HG03575 (cell line): ENCODE data around the gene RWDD4.
"Not testable (repeated sequence)": the region's sequence is repeated elsewhere in the genome, so short reads cannot be mapped to it uniquely, and the experiment has no call there.

Experiments used
- ATAC-seq: cut with Tn5 transposase; IDR thresholded peaks from one replicate; pipeline ENCODE4 v1.9.1; 2021; ENCODE audit not compliant: unreplicated experiment, insufficient number of reproducible peaks, low FRiP score; ENCODE audit errors: extremely low read depth

RWDD4 gene

DNA sequence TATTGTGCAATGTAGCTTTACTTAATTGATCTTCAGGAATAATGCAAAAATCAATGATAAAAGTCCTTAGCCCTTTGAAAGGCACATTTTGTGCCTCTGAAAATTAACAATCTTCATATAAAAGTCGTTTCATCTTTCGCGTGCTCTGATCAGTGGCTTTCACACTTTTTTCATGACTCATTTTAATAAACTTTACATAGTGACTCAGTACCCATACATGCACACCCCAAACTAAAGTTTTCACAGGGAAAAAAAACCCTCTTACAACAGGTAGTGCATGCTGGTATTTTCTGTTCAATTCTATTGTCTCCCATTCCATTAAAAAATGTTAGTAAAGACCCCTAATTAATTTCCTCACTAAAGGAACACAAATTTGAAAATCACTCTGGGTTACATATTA, 21.5 kb downstream of the RWDD4 start:
- no peak for ATAC-seq

DNA sequence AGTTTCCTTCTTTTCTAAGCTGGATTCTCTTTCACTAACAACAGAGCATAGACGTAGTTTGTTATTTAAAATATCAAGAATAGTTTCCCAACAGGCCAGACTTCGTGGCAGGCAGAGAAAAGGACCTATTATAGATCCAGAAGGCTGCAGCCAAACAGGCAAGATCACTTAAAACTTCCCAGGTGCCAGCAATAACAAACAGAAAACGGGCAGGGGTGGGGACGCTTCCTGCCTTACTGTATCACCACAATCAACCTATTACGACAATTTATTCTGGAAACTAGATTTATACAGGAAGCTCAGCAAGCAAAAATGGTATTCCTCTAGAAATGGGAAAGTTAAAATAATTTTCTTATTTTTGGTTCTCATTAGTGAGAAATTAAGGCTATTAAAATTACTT, 22.1 kb downstream of the RWDD4 start:
- ATAC-seq: no peak

DNA sequence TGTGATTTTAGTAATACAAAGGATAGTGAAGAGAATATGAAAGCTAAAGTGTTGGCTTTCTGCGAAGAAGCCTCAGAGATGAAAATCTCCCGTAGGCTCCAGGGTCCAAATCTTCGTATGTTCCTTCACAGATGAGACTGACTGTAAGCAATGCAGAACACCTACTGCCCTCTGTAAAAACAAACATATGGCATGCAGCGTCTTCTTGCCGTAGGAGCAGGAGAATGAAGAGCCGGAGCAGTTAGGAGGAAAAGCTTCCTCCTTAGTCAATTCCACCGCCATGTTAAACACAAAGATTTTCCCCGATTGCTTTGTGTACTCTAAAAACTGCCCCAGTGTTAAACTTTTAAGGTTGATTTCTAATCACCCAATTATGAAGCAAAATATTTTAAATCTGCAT, 22.5 kb downstream of the RWDD4 start:
- ATAC-seq: no peak

DNA sequence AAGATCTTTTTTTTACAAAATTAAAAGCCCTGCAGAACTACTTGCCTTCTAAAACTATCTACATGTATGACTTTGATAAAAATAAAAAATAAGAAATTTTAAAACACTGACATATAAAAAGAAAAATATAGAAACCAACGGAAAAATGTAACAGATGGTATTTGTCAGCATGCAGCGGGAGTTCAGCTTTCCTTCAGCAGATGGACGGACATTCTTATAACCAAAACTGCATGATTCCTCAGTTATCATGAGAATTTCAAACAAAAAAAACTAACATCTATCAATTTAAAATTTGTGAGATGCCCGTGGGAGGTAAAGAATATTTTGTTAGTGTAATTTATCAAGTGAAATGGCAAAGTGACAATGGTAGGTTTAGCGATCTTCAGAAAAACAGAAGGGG, 23.2 kb downstream of the RWDD4 start:
- no peak for ATAC-seq

DNA sequence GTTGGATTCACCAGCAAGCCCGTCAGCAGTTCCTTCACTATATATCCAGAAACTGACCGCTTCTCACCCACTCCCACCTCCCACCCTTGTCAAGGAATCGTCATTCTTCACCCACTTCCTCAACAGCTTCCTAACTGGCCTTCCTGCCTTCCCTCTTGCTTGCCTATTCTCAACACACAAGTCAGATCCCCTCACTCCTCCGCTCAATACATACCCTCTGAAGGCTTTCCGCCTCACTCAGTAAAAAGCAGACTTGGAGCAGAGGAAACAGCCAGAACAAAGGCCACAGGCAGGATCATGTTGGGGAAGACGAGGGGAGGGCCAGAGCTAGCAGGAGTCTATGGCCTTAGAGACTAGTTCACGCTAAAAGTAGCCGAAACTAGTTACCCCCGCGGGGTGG, 23.7 kb downstream of the RWDD4 start:
- no peak for ATAC-seq

DNA sequence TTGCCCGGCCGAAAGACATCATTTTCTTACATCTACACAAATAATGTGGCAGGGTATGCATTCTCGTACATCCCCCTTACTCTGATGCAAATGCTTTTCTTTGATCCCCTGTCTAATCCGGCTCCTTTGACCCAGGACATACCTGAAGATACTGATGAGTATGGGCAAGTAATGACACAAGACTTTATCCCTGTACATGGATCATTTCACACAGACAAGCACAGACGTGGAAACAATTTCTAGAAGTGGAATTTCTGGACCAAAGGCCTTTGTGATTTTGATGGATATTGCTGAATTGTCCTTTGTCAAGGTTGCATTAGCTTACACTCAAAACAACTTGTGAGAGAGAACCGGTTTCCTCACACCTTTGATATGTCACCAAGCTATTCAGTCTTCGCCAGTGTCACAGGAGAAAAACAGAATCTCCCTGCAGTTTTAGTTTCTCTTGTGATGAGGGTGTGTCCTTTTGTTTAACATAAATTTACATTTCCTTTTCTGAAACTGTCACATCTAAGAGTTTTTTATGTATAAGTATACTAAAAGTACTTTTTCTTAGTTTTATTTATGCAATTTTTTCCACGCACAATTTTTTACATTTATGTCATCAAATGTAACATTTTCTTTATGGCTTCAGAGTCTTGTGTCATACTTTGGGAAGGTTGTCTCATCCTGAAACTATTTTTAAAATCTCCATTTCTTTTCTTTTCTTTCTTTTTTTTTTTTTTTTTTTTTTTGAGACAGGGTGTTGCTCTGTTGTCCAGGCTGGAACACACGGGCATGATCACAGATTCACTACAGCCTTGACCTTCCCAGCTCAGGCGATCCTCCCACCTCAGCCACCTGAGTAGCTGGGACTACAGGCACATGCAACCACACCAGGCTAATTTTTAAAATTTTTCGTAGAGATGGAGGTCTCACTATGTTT, 25.2 kb downstream of the RWDD4 start:
- no peak for ATAC-seq

DNA sequence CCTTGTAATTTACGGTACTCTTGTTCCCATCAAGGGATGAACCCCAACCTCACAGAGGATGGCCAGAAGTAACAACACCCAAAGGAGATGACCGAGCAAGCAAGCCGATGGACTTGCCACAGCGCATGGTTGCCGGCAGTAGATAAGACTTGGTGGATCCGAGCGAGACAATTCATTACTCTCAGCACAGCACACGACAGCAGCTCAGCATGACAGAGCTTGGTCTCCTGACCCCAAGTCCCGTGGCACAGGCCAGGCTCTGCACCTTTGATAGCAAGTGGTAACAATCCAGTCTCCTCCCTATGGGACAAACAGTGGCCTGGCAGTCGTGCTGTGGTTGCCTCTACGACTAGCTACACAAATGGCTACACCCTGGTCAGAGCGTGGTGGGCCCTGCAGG, 26.3 kb downstream of the RWDD4 start:
- no peak for ATAC-seq

DNA sequence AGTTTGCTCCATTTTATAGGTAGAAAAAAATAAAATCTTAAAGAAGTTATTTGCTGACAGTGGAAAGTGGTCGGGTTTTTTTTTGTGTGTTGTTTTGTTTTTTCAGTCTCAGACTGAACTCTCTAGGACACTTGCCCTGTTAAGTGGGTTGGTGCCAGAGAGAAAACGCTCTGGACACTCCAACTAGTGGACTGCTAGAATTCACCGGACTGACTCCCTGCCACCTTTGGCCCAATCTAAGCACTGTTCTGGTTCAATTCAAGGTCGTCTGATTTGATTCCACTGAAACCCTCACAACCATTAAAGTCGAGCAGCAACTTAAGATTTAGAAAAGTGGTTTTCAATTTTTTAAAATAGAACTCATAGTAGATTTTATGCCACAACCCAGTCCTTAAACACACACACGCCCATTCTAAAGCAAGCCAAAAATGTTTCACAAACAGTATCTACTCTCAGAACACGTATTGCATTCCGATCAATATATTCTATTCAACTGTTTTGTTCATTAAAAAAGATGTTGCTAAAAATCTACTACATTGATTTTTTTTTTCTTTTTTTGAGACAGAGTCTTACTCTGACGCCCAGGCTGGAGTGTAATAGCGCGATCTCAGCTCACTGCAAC, 27.3 kb downstream of the RWDD4 start:
- ATAC-seq: no peak

DNA sequence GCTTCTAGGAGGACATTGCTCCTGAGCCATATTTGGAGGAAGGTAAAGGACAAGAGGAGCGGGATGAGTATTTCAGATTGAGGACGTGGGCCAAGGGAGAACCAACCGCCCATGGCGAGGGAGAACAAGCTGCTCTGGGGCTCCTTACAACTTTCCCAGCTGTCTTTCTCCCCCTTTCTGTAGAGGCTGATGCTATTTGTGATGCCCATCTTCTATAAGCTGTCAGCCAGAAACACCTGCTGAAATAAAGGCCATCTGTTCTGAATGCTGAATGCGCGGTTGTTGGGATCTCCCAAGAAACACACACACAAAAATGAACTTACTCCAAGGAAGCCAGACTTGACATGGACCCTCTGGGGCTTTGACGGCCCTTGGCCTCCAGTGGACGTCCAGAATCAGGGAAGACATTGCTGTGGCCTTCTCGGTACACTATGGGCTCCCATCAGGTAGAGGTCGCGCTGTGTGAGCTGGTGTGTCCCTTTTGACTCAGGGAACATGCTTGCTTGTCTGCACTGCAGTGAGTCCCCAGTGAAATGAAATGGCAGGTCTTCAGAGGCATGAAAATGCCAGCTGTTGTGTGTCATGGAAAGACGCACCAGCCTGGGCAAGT, 30.9 kb downstream of the RWDD4 start:
- no peak for ATAC-seq

DNA sequence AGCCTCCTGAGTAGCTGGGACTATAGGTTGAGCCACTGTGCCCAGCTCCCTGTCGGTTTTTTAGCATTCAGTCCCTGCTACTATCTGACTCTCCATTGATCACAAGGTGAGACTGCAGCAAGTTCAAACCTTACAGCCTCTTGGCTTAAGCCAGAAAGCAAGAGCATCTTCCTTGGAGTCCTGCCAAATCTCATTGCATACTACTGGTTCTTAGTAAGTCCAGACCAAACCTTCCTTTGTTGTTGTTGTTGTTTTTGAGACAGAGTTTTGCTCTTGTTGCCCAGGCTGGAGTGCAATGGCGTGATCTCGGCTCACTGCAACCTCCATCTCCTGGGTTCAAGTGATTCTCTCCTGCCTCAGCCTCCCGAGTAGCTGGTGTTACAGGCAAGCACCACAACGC, 31.7 kb downstream of the RWDD4 start:
- not testable (repeated sequence) for ATAC-seq

DNA sequence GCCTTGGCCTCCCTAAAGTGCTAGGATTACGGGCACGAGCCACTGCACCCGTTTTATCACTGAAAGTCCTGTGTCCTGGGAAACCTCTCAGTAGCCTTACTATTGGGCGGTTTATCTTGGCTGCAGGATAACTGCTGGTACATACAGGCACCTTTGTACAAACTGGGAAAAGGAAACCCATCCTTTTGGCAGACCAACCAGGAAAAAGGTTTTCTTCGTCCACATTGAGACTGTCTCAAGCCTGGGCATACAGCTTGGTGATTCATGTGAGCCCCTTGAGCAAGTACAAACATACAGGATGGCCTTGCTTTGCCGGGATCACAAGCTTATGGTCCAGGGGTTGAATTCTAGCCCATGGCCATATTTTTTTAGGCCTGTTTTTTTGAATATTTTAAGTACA, 32.8 kb downstream of the RWDD4 start:
- no peak for ATAC-seq

DNA sequence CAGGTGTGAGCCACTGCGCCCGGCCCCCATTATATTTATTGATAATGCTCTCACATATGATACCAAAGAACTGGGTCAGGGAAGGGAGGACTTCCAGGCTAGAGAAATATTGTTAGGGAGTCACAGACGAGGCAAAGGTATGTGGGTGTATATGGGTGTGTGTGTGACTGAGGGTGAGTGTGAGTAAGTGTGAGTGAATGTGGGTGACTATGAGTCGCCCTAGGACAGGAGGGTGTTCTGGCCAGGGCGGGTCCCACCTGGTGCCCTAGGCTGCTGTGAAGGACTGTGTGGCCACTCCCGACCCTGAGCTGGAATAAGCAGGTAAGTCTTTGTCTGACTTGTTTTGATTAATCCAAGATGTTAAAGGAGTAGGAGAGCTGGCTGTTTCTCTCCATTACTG, 34.4 kb downstream of the RWDD4 start:
- no peak for ATAC-seq

DNA sequence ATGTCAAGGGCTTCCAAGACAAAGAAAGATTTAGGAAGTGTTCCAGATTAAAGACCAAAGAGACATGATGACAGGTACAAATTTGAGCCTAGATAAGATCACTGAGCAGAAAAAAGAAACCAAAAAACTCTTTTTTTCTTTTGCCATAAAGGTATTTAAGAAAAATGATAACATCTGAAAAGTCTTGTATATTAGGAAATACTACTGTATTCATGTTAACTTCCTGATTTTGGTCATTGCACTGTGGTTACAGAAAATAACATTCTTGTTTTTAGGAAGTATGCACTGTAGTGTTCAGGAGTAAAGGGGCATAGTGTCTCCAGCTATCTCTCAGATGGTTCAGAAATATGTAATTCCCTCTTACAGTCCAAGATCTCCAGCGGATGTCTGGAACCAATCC, 37.1 kb downstream of the RWDD4 start:
- no peak for ATAC-seq

DNA sequence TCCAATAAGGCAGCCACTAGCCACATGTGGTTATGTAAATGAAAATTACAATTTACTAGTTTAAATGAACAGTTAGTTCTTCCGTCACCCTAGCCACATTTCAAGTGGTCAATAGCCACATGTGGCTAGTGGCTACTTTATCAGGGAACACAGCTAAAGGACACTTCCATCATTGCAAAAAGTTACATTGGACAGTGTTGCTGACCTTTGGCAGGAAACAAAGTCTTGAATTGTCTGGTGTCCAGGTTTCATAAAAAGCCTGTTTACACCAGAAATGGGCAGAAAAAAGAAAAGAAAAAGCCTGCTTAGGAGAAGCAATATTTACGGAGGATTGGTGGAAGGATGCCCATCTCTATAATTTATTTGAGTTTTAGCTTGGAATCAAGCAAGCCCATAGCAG, 38.6 kb downstream of the RWDD4 start:
- no peak for ATAC-seq

DNA sequence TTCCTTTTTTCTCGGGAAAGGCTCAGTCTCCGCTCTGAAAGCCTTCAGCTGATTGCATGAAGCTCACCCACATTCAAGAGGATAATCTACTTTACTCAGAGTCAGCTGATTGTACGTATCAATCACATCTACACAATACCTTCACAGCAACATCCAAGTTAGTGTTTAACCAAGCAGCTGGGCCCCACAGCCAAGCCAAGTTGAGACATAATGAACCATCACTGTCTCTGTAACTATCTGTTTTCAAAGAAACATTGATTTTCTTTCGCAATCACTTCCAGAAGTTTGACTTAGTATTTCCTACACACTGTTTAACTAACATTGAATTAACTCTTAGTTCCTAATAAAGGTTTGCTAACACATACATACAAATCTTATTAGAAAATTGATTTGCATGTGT, 40.3 kb downstream of the RWDD4 start:
- ATAC-seq: no peak

DNA sequence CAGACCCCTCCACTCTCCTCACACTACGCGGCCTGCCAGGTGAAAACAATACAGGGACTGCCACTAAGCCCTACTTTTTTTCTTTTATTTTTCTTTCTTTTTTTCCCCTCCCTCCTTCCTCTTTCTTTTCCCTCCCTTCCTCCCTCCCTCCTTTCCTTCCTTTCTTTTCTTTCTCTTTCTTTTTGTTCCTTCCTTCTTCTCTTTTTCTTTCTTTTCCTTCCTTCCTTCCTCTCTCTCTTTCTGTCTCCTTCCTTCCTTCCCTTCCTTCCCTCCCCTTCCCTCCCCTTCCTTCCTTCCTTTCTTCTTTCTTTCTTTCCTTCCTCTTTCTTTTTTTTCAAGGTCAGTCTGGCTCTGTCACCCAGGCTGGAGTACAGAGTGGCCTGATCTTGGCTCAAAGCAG, 41.9 kb downstream of the RWDD4 start:
- no peak for ATAC-seq

DNA sequence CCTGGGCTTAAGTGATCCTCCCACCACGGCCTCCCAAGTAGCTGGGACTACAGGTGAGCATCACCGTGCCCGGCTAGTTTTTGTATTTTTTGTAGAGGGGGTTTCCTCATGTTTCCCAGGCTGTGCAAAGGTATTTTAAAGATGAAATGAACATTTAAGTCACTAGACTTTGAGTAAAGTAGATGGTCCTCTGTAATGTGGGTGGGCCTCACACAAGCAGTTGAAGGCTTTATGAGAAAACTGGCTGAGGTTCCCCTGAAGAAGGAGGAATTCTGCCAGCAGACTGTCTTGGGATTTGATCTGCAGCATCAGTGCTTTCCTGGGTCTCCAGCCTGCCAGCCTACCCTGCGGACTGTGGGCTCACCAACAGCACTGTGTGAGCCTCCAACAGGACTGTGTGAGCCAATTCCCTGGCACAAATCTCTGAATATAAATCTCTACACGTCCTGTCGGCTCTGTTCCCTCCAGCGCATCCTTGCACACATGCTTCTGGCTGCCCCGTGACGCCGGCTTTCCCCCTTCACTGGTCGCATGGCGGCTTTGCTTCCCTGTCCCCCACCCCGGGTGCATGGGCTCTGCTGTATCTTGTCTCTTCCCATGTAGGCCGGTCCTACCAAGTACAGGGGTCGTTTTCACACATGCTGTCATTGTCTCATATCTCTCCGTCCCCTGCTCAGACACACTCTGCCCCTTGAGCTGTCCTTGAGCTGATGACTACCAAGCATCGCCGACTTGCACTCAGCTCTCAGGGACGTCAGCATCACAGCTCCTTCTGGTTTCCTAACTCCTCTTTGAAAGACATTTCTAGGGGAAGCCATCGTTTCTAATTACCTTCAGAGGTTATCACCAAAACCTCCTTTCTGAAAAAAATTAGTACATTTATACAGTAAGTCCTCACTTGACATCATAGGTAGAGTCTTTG, 46.4 kb downstream of the RWDD4 start:
- no peak for ATAC-seq

DNA sequence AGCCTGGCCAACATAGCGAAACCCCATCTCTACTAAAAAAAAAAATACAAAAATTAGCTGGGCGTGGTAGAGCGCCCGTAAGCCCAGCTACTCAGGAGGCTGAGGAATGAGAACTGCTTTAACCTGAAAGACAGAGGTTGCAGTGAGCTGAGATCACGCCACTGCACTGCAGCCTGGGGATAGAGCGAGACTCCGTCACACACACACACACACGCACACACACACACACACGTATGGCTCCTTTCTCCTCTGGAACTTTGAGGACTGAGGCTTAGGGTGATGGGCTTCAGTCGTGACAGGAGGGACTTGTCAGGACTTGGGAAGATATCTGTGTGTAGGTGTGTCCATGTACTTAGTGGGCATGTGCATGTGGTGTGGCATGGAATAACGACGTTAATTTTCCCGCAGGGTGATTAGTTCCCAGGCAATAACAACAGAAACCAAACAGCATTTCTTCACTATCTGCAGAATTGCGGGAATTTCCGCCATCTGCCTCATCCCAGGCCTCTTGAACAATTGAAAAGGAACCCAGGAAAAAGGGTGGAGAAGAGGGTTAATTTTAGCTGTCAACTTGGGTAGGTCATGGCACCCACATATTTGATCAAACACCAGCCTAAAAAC, 47.7 kb downstream of the RWDD4 start:
- ATAC-seq: no peak

DNA sequence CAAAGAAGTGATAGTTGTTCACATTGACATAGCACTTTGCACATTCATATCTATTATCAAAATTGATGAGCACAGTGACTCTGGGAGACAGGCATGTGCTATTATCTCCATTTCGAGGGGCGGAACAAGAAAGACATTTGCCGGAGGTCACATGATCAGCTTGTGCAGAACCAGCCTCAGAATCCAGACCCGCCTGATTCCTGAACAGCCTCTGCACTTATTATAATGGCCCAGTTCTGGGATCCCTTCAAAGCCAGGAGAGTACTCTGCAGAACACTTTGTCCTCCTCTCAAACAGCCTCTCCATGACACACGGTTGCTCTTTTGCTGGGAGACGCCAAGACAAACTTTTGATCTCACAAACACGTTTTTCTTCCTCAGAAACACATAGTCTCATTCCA, 48.4 kb downstream of the RWDD4 start:
- ATAC-seq: no peak
